Ishikawa (cell line): Measurements from ENCODE around the gene OTUD1.

ENCODE experiments used
- CEBPB ChIP-seq: IDR thresholded peaks from 2 replicates; pipeline ENCODE4 v1.6.1; 2012
- CREB1 ChIP-seq: IDR thresholded peaks from 2 replicates; pipeline ENCODE4 v1.6.1; 2012; ENCODE audit warnings: low read depth
- EGR1 ChIP-seq: IDR thresholded peaks from 2 replicates; pipeline ENCODE4 v1.6.1; 2012
- EP300 ChIP-seq: IDR thresholded peaks from 2 replicates; pipeline ENCODE4 v1.6.1; 2012; ENCODE audit warnings: borderline replicate concordance
- FOXM1 ChIP-seq: IDR thresholded peaks from 2 replicates; pipeline ENCODE4 v1.6.1; 2012; ENCODE audit warnings: low read depth, borderline replicate concordance
- MAX ChIP-seq: IDR thresholded peaks from 2 replicates; pipeline ENCODE4 v1.6.1; 2012
- NFIC ChIP-seq: IDR thresholded peaks from 2 replicates; pipeline ENCODE4 v1.6.1; 2012
- RAD21 ChIP-seq: IDR thresholded peaks from 2 replicates; pipeline ENCODE4 v1.6.1; 2012; ENCODE audit warnings: low read depth
- REST ChIP-seq: IDR thresholded peaks from 2 replicates; pipeline ENCODE4 v1.6.1; 2012; ENCODE audit warnings: low read depth, mild to moderate bottlenecking
- TAF1 ChIP-seq: IDR thresholded peaks from 2 replicates; pipeline ENCODE4 v1.6.1; 2012; ENCODE audit warnings: low read depth, mild to moderate bottlenecking
- TCF12 ChIP-seq: IDR thresholded peaks from 2 replicates; pipeline ENCODE4 v1.6.1; 2012; ENCODE audit warnings: low read depth
- TEAD4 ChIP-seq: IDR thresholded peaks from 2 replicates; pipeline ENCODE4 v1.6.1; 2012
- USF1 ChIP-seq: IDR thresholded peaks from 2 replicates; pipeline ENCODE4 v1.6.1; 2012
- YY1 ChIP-seq: IDR thresholded peaks from 2 replicates; pipeline ENCODE4 v1.6.1; 2012; ENCODE audit warnings: low read depth
- ZBTB7A ChIP-seq: IDR thresholded peaks from 2 replicates; pipeline ENCODE4 v1.6.1; 2012; ENCODE audit warnings: low read depth

Gene OTUD1

GRCh38 chr10:23419655-23420329 lies 19.1 kb upstream of the OTUD1 start:
- TF ChIP-seq YY1 = no peak
- TF ChIP-seq MAX = no peak
- no peak for TF ChIP-seq FOXM1
- no peak for TF ChIP-seq NFIC
- no peak for TF ChIP-seq CREB1
- TF ChIP-seq REST = no peak
- no peak for TF ChIP-seq ZBTB7A

- TF ChIP-seq TCF12 = no peak
These were observed 17.5 kb upstream of the OTUD1 start for GRCh38 chr10:23421397-23421796.

GRCh38 chr10:23422003-23422411 lies 16.9 kb upstream of the OTUD1 start:
- TF ChIP-seq RAD21 (no peak), TEAD4 (no peak), NFIC (no peak), CREB1 (no peak)

GRCh38 chr10:23432166-23432565 lies 6.7 kb upstream of the OTUD1 start:
- TF ChIP-seq TAF1 = no peak
- no peak for TF ChIP-seq MAX
- TF ChIP-seq ZBTB7A = no peak
- no peak for TF ChIP-seq FOXM1
- no peak for TF ChIP-seq USF1
- TF ChIP-seq EGR1 = no peak
- no peak for TF ChIP-seq EP300
- TF ChIP-seq REST = no peak
- no peak for TF ChIP-seq YY1
- TF ChIP-seq TCF12 = no peak
- TF ChIP-seq TEAD4 = no peak
- TF ChIP-seq CREB1 = no peak
- no peak for TF ChIP-seq CEBPB
- TF ChIP-seq RAD21 = no peak
- TF ChIP-seq NFIC = no peak

- TF ChIP-seq USF1 = no peak
- TF ChIP-seq ZBTB7A = no peak
- TF ChIP-seq CREB1 = no peak
- TF ChIP-seq EP300 = no peak
- TF ChIP-seq YY1 = no peak
- TF ChIP-seq TAF1 = no peak
- no peak for TF ChIP-seq MAX
- no peak for TF ChIP-seq CEBPB
- no peak for TF ChIP-seq REST
- TF ChIP-seq FOXM1 = no peak
- no peak for TF ChIP-seq EGR1
- TF ChIP-seq TCF12 = no peak
- TF ChIP-seq RAD21 = no peak
These were observed 6.2 kb upstream of the OTUD1 start for GRCh38 chr10:23432639-23433038.
